H7 (cell line): ENCODE measurements around the gene MILR1. TPM values are rescaled to one million over a fixed set of nuclear protein-coding genes. Genes with fewer than 3 reads are reported as not detected.
"Not testable (repeated sequence)": the region's sequence is repeated elsewhere in the genome, so short reads cannot be mapped to it uniquely, and the experiment has no call there.

Experiments
- DNase-seq: peaks from one replicate; pipeline ENCODE4 v3.0.0; 2012
- H3K27me3 ChIP-seq: 2 replicates; pipeline ENCODE4 v1.6.0; 2011; ENCODE audit warnings: mild to moderate bottlenecking, low read length; ENCODE audit not compliant: control insufficient read depth, insufficient read depth
- H3K36me3 ChIP-seq: replicated peaks from 2 replicates; pipeline ENCODE4 v1.5.1; 2011; ENCODE audit warnings: low read length; ENCODE audit not compliant: control insufficient read depth, insufficient read depth
- H3K4me3 ChIP-seq: 2 replicates; pipeline ENCODE4 v1.5.1; 2011; ENCODE audit warnings: low read depth, mild to moderate bottlenecking, control low read depth, low read length, moderate library complexity; ENCODE audit not compliant: insufficient read depth
- total RNA-seq: library from RNA; depleted of rRNA; stranded (reverse); fragments of >200 nt; shearing (Covaris generic); gene quantifications from 2 replicates; pipeline ENCODE4 v1.2.3, GENCODE V29; 2014

The MILR1 gene
- total RNA-seq, 1 experiment from 2014 or later, result 1.5 TPM

GRCh38 chr17:64418506-64419339 is 30.2 kb upstream of the MILR1 start:
- Histone ChIP-seq H3K27me3 (no peaks in the 10 kb centered on the region), H3K36me3 (no peaks in the 10 kb centered on the region), H3K4me3 (no peak overlapping the region)
- peak; percentile 63 for DNase-seq

DNA sequence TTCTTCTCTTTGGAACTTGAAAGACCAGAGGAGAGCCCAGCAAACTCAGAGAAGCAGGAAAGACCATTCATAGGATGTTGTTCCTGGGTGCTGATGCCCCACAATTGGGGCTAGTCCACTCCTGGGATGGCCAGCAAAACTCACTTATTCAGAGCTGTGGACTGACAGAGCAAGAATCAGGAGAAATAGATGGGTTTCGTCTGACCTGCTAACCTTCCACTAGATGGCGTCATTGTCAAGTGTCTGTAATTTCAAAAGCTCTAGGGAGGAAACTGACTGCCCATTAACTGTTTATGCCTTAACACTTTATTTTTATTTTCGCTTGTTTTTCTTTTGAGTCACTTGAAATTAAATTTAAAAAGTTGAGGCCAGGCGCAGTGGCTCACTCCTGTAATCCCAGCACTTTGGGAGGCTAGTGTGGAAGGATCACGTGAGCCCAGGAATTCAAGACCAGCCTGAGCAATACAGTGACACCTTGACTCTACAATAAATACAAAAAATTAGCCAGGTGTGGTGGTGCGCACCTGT is 28.7 kb upstream of the MILR1 start:
- H3K4me3 ChIP-seq, result no peak overlapping the region
- peak; percentile 56 for DNase-seq
- no peaks in the 10 kb centered on the region for H3K36me3 ChIP-seq
- H3K27me3 ChIP-seq, result no peaks in the 10 kb centered on the region

- DNase-seq, H3K27me3 ChIP-seq, H3K4me3 ChIP-seq, H3K36me3 ChIP-seq: not testable (repeated sequence)
Measured at GRCh38 chr17:64422121-64422520, 26.8 kb upstream of the MILR1 start.

DNA sequence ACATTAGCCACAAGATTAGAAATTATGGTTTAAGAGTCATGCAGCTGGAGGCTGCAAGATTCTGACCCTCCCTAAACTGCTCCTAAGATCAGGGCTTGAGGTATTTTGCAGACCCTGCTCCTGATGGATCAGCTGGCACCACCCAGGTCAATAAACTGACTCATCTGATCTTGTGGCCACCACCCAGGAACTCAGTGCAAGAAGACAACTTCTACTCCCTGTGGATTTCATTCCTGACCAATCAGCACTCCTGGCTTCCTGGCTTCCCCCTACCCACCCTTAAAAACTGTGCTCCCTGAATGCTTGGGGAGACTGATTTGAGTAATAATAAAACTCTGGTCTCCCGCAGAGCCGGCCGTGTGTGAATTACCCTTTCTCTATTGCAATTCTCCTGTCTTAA is 25.0 kb upstream of the MILR1 start:
- DNase-seq, result no peak
- no peaks in the 10 kb centered on the region for H3K27me3 ChIP-seq
- no peak overlapping the region for H3K4me3 ChIP-seq
- H3K36me3 ChIP-seq, result no peaks in the 10 kb centered on the region

GRCh38 chr17:64424324-64424849 is 24.5 kb upstream of the MILR1 start:
- H3K36me3 ChIP-seq, result no peaks in the 10 kb centered on the region
- H3K27me3 ChIP-seq, result no peaks in the 10 kb centered on the region
- H3K4me3 ChIP-seq, result no peak overlapping the region
- no peak for DNase-seq

DNA sequence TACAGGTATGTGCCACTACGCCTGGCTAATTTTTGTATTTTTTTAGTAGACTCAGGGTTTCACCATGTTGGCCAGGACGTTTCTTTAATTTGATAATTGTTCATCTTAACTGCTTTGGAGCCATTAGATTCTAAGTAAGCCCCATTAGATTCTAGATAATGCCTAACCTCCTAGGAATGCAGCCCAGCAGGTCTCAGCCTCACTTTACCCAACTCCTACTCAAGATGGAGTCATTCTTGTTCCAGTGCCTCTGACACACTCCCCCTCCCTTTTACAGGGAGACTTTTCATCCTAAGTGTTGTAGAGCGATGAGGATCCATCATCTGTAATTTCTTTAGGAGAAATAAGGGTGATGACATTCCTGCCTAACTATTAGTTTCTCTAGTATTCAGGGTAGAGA is 23.7 kb upstream of the MILR1 start:
- DNase-seq, result no peak
- Histone ChIP-seq H3K4me3 (no peak overlapping the region), H3K27me3 (no peaks in the 10 kb centered on the region), H3K36me3 (no peaks in the 10 kb centered on the region)

GRCh38 chr17:64426596-64426995 is 22.3 kb upstream of the MILR1 start:
- no peaks in the 10 kb centered on the region for H3K36me3 ChIP-seq
- DNase-seq, result no peak
- H3K27me3 ChIP-seq, result no peaks in the 10 kb centered on the region

DNA sequence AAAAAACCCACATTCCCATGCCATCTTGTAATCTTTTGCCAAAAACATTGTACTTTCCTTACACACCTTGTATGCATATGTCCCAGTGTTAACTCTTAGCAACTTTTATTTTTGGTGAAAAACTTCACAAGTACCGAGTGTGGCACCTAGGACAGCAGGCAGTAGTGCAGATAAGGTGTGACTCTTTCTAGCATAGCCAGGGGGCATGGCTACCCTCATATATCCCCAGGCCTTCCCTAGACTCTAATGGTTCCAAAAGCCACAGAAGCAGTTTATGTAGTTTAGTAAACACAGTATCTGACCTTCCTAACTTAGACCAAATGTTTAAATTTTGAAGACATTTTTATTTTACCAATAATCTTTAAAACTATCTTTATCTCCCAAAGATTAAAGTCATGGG is 20.5 kb upstream of the MILR1 start:
- no peaks in the 10 kb centered on the region for H3K27me3 ChIP-seq
- no peak overlapping the region for H3K4me3 ChIP-seq
- no peaks in the 10 kb centered on the region for H3K36me3 ChIP-seq
- DNase-seq, result no peak

More at GRCh38 chr17:64426596-64426995, 22.3 kb upstream of the MILR1 start:
- H3K4me3 ChIP-seq, result no peak overlapping the region

DNA sequence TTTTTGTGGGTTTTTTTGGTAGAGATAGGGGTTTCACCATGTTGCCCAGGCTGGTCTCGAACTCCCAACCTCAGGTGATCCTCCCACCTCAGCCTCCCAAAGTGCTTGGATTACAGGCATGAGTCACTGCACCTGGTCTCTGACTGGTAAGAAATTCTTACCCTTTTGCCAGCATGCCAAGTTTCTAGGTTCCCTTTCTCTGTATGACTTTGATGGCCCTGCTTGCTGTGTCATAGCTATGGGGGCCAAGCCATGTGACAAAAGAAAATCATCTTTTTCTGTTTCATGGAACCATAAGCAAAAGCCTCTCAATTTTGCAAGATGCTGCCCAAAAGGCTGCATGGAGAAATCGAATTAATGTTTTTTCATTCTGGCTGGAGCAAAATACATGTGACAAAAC is 18.9 kb upstream of the MILR1 start:
- H3K36me3 ChIP-seq, H3K4me3 ChIP-seq, H3K27me3 ChIP-seq, DNase-seq: not testable (repeated sequence)

DNA sequence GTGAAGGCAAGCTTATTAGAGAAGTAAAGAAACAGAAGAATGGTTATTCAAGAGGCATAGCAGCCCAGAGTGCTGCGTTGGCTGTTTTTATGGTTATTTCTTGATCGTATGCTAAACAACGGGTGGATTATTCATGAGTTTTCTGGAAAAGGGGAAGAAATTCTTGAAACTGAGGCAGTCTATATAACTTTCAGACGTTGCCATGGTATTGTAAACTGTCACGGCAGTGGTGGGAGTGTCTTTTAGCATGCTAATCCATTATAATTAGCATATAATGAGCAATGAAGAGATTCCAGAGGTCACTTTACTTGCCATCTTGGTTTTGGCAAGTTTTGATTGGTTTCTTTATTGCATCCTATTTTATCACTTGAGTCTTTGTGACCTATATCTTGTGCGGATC is 17.4 kb upstream of the MILR1 start:
- H3K27me3 ChIP-seq, result no peaks in the 10 kb centered on the region
- no peaks in the 10 kb centered on the region for H3K36me3 ChIP-seq

DNA sequence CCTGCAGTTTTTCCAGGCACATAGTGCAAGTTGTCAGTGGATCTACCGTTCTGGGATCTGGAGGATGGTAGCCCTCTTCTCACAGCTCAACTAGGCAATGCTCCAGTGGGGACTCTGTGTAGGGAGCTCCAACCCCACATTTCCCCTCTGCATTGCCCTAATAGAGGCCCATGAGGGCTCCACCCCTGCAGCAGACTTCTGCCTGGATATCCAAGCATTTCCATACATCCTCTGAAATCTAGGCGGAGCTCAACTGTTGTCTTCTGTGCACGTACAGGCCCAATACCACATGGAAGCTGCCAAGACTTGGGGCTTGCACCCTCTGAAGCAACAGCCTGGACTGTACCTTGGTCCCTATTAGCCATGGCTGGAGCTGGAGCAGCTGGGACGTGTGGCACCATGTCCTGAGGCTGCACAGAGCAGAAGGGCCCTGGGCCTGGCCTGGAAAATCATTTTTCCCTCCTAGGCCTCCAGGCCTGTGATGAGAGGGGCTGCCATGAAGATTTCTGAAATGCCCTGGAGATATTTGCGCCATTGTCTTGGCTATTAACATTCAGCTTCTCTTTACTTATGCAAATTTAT is 10.9 kb upstream of the MILR1 start:
- Histone ChIP-seq H3K4me3 (no peak overlapping the region), H3K27me3 (no peaks in the 10 kb centered on the region), H3K36me3 (no peaks in the 10 kb centered on the region)
- DNase-seq, result no peak

More for the DNA sequence above, 17.4 kb upstream of the MILR1 start:
- no peak for DNase-seq
- H3K4me3 ChIP-seq, result no peak overlapping the region

DNA sequence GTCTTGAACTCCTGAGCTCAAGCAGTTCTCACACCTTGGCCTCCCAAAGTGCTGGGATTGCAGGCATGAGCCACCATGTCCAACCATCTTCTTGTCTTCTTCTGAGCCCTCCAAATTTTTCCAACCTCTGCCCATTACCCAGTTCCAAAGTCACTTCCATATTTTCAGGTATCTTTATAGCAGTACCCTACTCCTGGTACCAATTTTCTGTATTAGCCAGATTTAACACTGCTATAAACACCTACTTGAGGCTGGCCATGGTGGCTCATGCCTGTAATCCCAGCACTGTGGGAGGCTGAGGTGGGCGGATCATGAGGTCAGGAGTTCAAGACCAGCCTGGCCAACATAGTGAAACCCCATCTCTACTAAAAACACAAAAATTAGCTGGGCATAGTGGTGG is 9.4 kb upstream of the MILR1 start:
- DNase-seq, H3K4me3 ChIP-seq, H3K36me3 ChIP-seq, H3K27me3 ChIP-seq: not testable (repeated sequence)

DNA sequence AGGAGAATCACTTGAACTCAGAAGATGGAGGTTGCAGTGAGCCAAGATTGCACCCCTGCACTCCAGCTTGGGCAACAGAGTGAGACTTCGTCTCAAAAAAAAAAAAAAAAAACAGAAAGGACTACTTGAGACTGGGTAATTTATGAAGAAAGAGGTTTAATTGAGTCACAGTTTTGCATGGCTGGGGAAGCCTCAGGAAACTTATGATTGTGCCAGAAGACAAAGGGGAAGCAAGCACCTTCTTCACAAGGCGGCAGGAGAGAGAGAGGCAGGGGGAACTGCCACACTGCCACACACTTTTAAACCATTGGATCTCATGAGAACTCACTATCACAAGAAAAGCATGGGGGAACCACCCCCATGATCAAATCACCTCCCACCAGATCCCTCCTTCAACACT is 9.0 kb upstream of the MILR1 start:
- Histone ChIP-seq H3K4me3 (no peak overlapping the region), H3K27me3 (no peaks in the 10 kb centered on the region), H3K36me3 (no peaks in the 10 kb centered on the region)
- DNase-seq, result no peak

DNA sequence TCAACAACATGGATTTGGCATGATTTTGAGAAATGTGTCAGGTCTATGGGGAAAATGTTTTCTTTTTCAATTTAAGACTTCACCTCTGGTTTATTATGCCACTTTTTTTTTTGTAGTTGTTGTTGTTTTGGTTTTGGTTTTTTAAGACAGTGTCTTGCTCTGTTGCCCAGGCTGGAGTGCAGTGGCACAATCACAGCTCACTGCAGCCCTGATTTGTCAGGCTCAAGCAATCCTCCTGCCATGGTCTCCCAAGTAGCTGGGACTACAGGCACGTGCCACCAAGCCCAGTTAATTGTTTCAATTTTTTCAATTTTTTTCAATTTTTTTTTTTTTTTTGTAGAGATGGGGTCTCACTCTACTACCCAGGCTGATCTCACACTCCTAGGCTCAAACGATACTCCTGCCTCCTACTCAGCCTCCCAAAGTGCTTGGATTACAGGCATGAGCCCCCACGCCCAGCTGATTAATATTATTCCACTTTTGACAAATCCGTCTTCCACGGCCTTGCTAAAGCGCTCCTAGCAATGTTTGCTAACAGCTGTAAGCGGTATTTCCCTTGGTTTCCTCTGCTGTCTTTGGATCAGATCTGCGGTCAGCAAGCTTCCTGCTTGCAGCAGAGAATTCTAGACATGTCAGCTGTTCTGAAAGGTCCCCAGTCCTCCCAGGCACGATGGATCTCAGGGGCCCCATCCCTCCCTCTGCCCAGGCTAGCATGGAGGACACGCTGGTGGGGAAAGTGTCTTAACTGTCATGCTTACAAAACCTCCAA is 7.0 kb upstream of the MILR1 start:
- no peaks in the 10 kb centered on the region for H3K27me3 ChIP-seq
- no peaks in the 10 kb centered on the region for H3K36me3 ChIP-seq
- no peak overlapping the region for H3K4me3 ChIP-seq
- no peak for DNase-seq
